K562 (cell line): ENCODE measurements around the gene FAM32A. TPM values are rescaled to one million over a fixed set of nuclear protein-coding genes. Genes with fewer than 3 reads are reported as not detected.

Source experiments
- ATAC-seq: fragments of 200-7000 bp; cut with Tn5 transposase; 3 replicates; pipeline ENCODE4 v1.9.1; 2020; ENCODE audit warnings: moderate library complexity
- BruUV-seq: library from RNA; stranded (reverse); fragments of 400-500 nt; replicated peaks from 2 replicates; lab custom pipeline; 2021; lab: Mats Ljungman, UMichigan
- CTCF ChIA-PET: fragments of 300-600 bp; formaldehyde crosslinking; extraction: SDS; loops from one replicate; lab custom pipeline; 2021; ENCODE audit warnings: low intra/inter-chr PET ratio; lab: Yijun Ruan, JAX
- POLR2A ChIA-PET: fragments of 300-600, 350-650 bp; sonication (Branson Sonifier 250); formaldehyde crosslinking; extraction: SDS; loops from one replicate; lab custom pipeline; 2021; ENCODE audit warnings: antibody characterized with exemption, inconsistent platforms; lab: Yijun Ruan, JAX
- DNase-seq, 4 experiments: peaks; one replicate each; pipeline versions ENCODE4 v3.0.0 to v3.0.0-alpha.2; 2011 to 2018; ENCODE audit warnings: low spot score in 3 of 4, mixed read lengths in 3 of 4; ENCODE audit errors: extremely low read depth in 1 of 4
- FAIRE-seq: peaks from 2 replicates; lab custom pipeline; 2011; peaks lifted over from hg19 to GRCh38; lab: Jason Lieb, UNC
- H2AFZ ChIP-seq: 2 replicates; pipeline ENCODE4 v1.6.0; 2011; ENCODE audit warnings: low read depth, low read length, control low read depth, inconsistent platforms
- H3K27ac ChIP-seq: fragments of 200-600 bp; 3 replicates; pipeline ENCODE4 v1.8.0; 2011; ENCODE audit warnings: low read depth, mild to moderate bottlenecking, control low read depth, inconsistent platforms, low read length, moderate library complexity, mixed read lengths; ENCODE audit errors: extremely low read depth
- H3K27me3 ChIP-seq, 2 experiments: fragments of 300-600 bp in 1 of 2; 2 replicates in 1 of 2; 3 replicates in 1 of 2; pipeline versions ENCODE4 v1.6.0 to v1.8.0; 2011; ENCODE audit warnings: inconsistent platforms in 2 of 2, low read length in 2 of 2, mild to moderate bottlenecking in 1 of 2, mixed read lengths in 1 of 2, moderate library complexity in 1 of 2; ENCODE audit not compliant: control insufficient read depth in 2 of 2, insufficient read depth in 2 of 2
- H3K36me3 ChIP-seq: fragments of 300-600 bp; 3 replicates; pipeline ENCODE4 v1.8.0; 2011; ENCODE audit warnings: mild to moderate bottlenecking, low read length, inconsistent platforms; ENCODE audit not compliant: control insufficient read depth, insufficient read depth
- H3K4me1 ChIP-seq, 2 experiments: fragments of 200-600 bp in 1 of 2; replicated peaks in 1 of 2; 2 replicates in 1 of 2; 3 replicates in 1 of 2; pipeline versions ENCODE4 v1.5.1 to v1.8.0; 2011; ENCODE audit warnings: inconsistent platforms in 2 of 2, low read length in 2 of 2, mild to moderate bottlenecking in 1 of 2, mixed read lengths in 1 of 2, moderate library complexity in 1 of 2; ENCODE audit not compliant: control insufficient read depth in 2 of 2, insufficient read depth in 2 of 2
- H3K4me2 ChIP-seq: 2 replicates; pipeline ENCODE4 v1.6.1; 2011; ENCODE audit warnings: low read length, control low read depth, inconsistent platforms, mixed read lengths; ENCODE audit not compliant: insufficient read depth
- H3K4me3 ChIP-seq: fragments of 200-600 bp; sonication (generic), shearing (Covaris generic); 2 replicates; pipeline ENCODE4 v1.5.1; 2016; ENCODE audit warnings: control low read depth, inconsistent platforms
- H3K79me2 ChIP-seq: fragments of 200-600 bp; 3 replicates; pipeline ENCODE4 v1.8.0; 2011; ENCODE audit warnings: low read length, inconsistent platforms; ENCODE audit not compliant: control insufficient read depth, insufficient read depth
- H3K9ac ChIP-seq, 2 experiments: 2 replicates each; pipeline versions ENCODE4 v1.6.0 to v1.6.1; 2011; ENCODE audit warnings: low read depth in 2 of 2, low read length in 2 of 2, control low read depth in 1 of 2, inconsistent platforms in 1 of 2, mild to moderate bottlenecking in 1 of 2, mixed read lengths in 1 of 2; ENCODE audit not compliant: insufficient read depth in 1 of 2
- H3K9me1 ChIP-seq: one replicate; pipeline ENCODE4 v1.6.0; 2011; ENCODE audit warnings: inconsistent platforms, mild to moderate bottlenecking, low read length, moderate library complexity; ENCODE audit not compliant: control insufficient read depth, insufficient read depth
- H3K9me3 ChIP-seq: replicated peaks from 2 replicates; pipeline ENCODE4 v1.5.1; 2011; ENCODE audit warnings: low read depth, low read length, inconsistent platforms; ENCODE audit not compliant: control insufficient read depth, insufficient read depth
- H4K20me1 ChIP-seq: replicated peaks from 2 replicates; pipeline ENCODE4 v1.6.1; 2011; ENCODE audit warnings: low read length, inconsistent platforms, mixed read lengths; ENCODE audit not compliant: control insufficient read depth, insufficient read depth
- DNMT1 ChIP-seq: fragments of 450-650 bp; IDR thresholded peaks from 2 replicates; pipeline ENCODE4 v1.6.1; 2016; ENCODE audit warnings: antibody characterized with exemption, mild to moderate bottlenecking
- PHF20 ChIP-seq: fragments of 450-650 bp; IDR thresholded peaks from 2 replicates; pipeline ENCODE4 v1.6.1; 2018; ENCODE audit not compliant: partially characterized antibody
- POLR2G ChIP-seq: fragments of 200-400 bp; formaldehyde crosslinking; IDR thresholded peaks from 2 replicates; pipeline ENCODE4 v1.6.1; 2017; ENCODE audit warnings: low read depth, mild to moderate bottlenecking, antibody characterized with exemption, low read length, moderate library complexity
- RBM34 ChIP-seq: fragments of 200-400 bp; formaldehyde crosslinking; IDR thresholded peaks from 2 replicates; pipeline ENCODE4 v1.6.1; 2018; ENCODE audit warnings: low read length, borderline replicate concordance; ENCODE audit not compliant: insufficient read depth
- WGBS: fragments of 100-300 bp; shearing (Covaris generic); methylation state at CpG from one replicate; pipeline ENCODE4 v1.1.6; 2016; ENCODE audit warnings: low coverage, mixed read lengths; ENCODE audit not compliant: insufficient coverage; ENCODE audit errors: missing lambda C conversion rate; 5-methylcytosine and 5-hydroxymethylcytosine counted together
- in situ Hi-C: fragments of 300-500 bp; cut with MboI; formaldehyde crosslinking; loops from 4 replicates; pipeline ENCODE4 v1.15.0; 2018; ENCODE audit warnings: inconsistent platforms, mixed read lengths
- intact Hi-C: fragments of 100-400 bp; cut with micrococcal nuclease; formaldehyde crosslinking; loops from 2 replicates; pipeline ENCODE4 v1.14.2; 2022
- polyA plus RNA-seq, 8 experiments: library from polyadenylated mRNA; depleted of rRNA in 4 of 8; stranded (reverse) in 5 of 8; unstranded in 3 of 8; fragments of >200 nt; fragmentation: Nextera tagmentation in 2 of 8; fragmentation: Illumina TruSeq in 1 of 8; extraction: Ambion mirVana in 2 of 8; extraction: Trizol in 1 of 8; gene quantifications; 2 replicates each; pipeline versions ENCODE4 v1.2.1 to v1.2.3, GENCODE V29; 2011 to 2014; ENCODE audit warnings: inconsistent platforms in 1 of 8, missing spikeins in 1 of 8
- total RNA-seq, 7 experiments: library from RNA; depleted of rRNA in 6 of 7; stranded (reverse); fragments of >200 nt in 6 of 7; fragmentation: Illumina TruSeq in 2 of 7; extraction: Trizol in 2 of 7; gene quantifications; 2 replicates each; pipeline versions ENCODE4 v1.2.1 to v1.2.3, GENCODE V29; 2011 to 2021; ENCODE audit warnings: low replicate concordance in 1 of 7
- TF ChIP-seq, protein P1 (sequence below), 2 experiments: fragments of 450-650 bp in 1 of 2; sonication (generic) in 1 of 2; formaldehyde crosslinking in 1 of 2; IDR thresholded peaks; 2 replicates each; pipeline versions ENCODE4 v1.7.1 to v1.9.0; 2016 to 2022; ENCODE audit warnings: inconsistent platforms in 1 of 2, mild to moderate bottlenecking in 1 of 2, missing genetic modification reagents in 1 of 2
- TF ChIP-seq, protein P2 (sequence below): fragments of 250-450 bp; sonication (Bioruptor Pico); IDR thresholded peaks from 2 replicates; pipeline ENCODE4 v1.5.0; 2020; ENCODE audit warnings: mild to moderate bottlenecking

The FAM32A gene
- total and polyA plus RNA-seq, 9 of the 15 experiments (the other 6 are each of a cell fraction or from before 2014, with no cell fraction given): 30.7 to 96.7 (median 73.7) TPM

DNA sequence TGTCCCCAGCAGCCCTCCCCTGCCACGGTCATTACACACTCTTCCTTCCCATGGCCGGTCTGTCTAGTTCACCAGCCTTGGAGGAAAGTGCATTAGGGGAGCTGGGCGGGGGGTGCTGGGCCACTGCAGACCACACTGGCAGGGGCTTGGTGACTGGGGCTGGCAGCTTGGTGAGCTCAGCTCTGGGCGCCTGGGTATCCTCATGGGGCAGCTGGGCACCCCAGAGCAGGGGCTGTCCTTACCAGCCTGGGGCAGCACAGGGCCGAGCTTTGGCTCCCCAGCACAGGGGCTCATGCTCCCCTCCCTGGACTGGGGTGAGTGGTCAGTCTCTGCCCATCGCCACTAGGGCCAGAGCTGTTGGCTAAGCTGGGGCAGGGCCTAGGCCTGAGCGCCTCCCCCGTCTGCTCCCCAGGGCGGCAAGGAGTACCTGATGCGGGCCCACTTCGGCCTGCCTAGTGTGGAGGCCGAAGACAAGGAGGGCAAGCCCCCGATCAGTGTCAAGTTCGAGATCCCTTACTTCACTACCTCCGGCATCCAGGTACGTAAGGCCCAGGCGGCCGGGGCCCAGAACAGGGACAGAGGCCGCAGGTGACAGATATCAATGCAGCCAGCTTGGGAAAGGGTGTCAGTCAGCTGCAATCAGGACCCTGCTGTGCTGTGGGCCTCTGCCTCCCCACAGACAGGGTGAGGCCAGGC is 48.0 kb downstream of the FAM32A start:
- peaks cover 25% of the 10 kb centered on the region; the same call in 2 of the 3 replicates for H3K36me3 ChIP-seq
- no peak for ATAC-seq
- WGBS: 94% methylated on average over 14 of the region's 19 CpGs
- H3K27me3 ChIP-seq: no peaks in the 10 kb centered on the region
- no peak overlapping the region for H3K4me2 ChIP-seq
- peak overlapping the region in 1 of 2 experiments; percentile 17; a peak in 1 of 4 replicates for H3K9ac ChIP-seq
- in situ Hi-C loops (no loop called here), intact Hi-C loops (no loop called here)
- ChIA-PET CTCF (no interaction called here), POLR2A (no interaction called here)
- no TSS peak for BruUV-seq
- H3K9me3 ChIP-seq: no peaks in the 10 kb centered on the region
- H3K9me1 ChIP-seq: no peaks in the 10 kb centered on the region
- no peak for DNase-seq
- no peak overlapping the region for H3K4me3 ChIP-seq
- no peaks in the 10 kb centered on the region for H3K79me2 ChIP-seq
- H2AFZ ChIP-seq: no peak overlapping the region
- peaks cover 0 to 13% of the 10 kb centered on the region in 2 experiments; a peak in 2 of 5 replicates for H3K4me1 ChIP-seq
- H4K20me1 ChIP-seq: no peaks in the 10 kb centered on the region
- TF ChIP-seq POLR2G (peak; percentile 36; the same call in 1 of the 2 replicates), RBM34 (no peak), DNMT1 (no peak), PHF20 (no peak)
- TF ChIP-seq, protein P1, sequence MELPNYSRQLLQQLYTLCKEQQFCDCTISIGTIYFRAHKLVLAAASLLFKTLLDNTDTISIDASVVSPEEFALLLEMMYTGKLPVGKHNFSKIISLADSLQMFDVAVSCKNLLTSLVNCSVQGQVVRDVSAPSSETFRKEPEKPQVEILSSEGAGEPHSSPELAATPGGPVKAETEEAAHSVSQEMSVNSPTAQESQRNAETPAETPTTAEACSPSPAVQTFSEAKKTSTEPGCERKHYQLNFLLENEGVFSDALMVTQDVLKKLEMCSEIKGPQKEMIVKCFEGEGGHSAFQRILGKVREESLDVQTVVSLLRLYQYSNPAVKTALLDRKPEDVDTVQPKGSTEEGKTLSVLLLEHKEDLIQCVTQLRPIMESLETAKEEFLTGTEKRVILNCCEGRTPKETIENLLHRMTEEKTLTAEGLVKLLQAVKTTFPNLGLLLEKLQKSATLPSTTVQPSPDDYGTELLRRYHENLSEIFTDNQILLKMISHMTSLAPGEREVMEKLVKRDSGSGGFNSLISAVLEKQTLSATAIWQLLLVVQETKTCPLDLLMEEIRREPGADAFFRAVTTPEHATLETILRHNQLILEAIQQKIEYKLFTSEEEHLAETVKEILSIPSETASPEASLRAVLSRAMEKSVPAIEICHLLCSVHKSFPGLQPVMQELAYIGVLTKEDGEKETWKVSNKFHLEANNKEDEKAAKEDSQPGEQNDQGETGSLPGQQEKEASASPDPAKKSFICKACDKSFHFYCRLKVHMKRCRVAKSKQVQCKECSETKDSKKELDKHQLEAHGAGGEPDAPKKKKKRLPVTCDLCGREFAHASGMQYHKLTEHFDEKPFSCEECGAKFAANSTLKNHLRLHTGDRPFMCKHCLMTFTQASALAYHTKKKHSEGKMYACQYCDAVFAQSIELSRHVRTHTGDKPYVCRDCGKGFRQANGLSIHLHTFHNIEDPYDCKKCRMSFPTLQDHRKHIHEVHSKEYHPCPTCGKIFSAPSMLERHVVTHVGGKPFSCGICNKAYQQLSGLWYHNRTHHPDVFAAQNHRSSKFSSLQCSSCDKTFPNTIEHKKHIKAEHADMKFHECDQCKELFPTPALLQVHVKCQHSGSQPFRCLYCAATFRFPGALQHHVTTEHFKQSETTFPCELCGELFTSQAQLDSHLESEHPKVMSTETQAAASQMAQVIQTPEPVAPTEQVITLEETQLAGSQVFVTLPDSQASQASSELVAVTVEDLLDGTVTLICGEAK (IDR thresholded peaks at IDR 0.05): no peak
- TF ChIP-seq, protein P1 (CRISPR knock-in tag; IDR thresholded peaks at IDR 0.05): no peak
- TF ChIP-seq, protein P2, sequence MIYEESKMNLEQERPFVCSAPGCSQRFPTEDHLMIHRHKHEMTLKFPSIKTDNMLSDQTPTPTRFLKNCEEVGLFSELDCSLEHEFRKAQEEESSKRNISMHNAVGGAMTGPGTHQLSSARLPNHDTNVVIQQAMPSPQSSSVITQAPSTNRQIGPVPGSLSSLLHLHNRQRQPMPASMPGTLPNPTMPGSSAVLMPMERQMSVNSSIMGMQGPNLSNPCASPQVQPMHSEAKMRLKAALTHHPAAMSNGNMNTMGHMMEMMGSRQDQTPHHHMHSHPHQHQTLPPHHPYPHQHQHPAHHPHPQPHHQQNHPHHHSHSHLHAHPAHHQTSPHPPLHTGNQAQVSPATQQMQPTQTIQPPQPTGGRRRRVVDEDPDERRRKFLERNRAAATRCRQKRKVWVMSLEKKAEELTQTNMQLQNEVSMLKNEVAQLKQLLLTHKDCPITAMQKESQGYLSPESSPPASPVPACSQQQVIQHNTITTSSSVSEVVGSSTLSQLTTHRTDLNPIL (CRISPR knock-in tag): no peak
- TF ChIP-seq, all 486 proteins: peak for 1
- no peak for FAIRE-seq
- no peak overlapping the region for H3K27ac ChIP-seq
